Activated B cell treated with CpG ODN at 0.5 μM for 24 hours (primary cell): ENCODE results near the gene CRMP1. TPM values are rescaled to one million over a fixed set of nuclear protein-coding genes. Genes with fewer than 3 reads are reported as not detected.

ENCODE experiments used
- ATAC-seq: fragments of 200-7000 bp; cut with Tn5 transposase; one replicate; pipeline ENCODE4 v1.10.0; 2021; ENCODE audit warnings: low read depth, mild to moderate bottlenecking, moderate library complexity
- CTCF ChIA-PET: fragments of 350-600 bp; sonication (Branson Sonifier 250); formaldehyde crosslinking; loops from one replicate; lab custom pipeline; 2021; ENCODE audit warnings: antibody characterized with exemption; lab: Charles Lee
- POLR2A ChIA-PET: fragments of 350-600 bp; sonication (Branson Sonifier 250); formaldehyde crosslinking; loops from one replicate; lab custom pipeline; 2021; ENCODE audit warnings: antibody characterized with exemption; lab: Charles Lee
- DNase-seq: peaks from one replicate; pipeline ENCODE4 v3.0.0; 2022
- H3K27ac Mint-ChIP-seq: one replicate; pipeline ENCODE4 v1.8.0; 2020; ENCODE audit warnings: mixed read lengths
- H3K27me3 Mint-ChIP-seq: one replicate; pipeline ENCODE4 v1.8.0; 2021; ENCODE audit warnings: mixed read lengths
- H3K36me3 Mint-ChIP-seq: one replicate; pipeline ENCODE4 v1.8.0; 2021; ENCODE audit warnings: low read depth, mixed read lengths
- H3K4me1 Mint-ChIP-seq: one replicate; pipeline ENCODE4 v1.8.0; 2021; ENCODE audit warnings: mixed read lengths
- H3K4me3 Mint-ChIP-seq: one replicate; pipeline ENCODE4 v1.8.0; 2020; ENCODE audit warnings: mild to moderate bottlenecking, mixed read lengths
- H3K9me3 Mint-ChIP-seq: one replicate; pipeline ENCODE4 v1.8.0; 2020; ENCODE audit warnings: mixed read lengths
- intact Hi-C: fragments of 100-400 bp; cut with micrococcal nuclease; formaldehyde crosslinking; loops from one replicate; pipeline ENCODE4 v1.15.1; 2024
- total RNA-seq: library from RNA; stranded (reverse); gene quantifications from 2 replicates; pipeline ENCODE4 v1.2.3, GENCODE V29; 2022
- TF ChIP-seq, protein P1 (sequence below): fragments of 200-600 bp; IDR thresholded peaks from one replicate; pipeline ENCODE4 v1.8.0; 2022; ENCODE audit warnings: antibody characterized with exemption, mild to moderate bottlenecking

Gene CRMP1
- total RNA-seq, 1 donor from 2014 or later = 0.09 TPM

DNA sequence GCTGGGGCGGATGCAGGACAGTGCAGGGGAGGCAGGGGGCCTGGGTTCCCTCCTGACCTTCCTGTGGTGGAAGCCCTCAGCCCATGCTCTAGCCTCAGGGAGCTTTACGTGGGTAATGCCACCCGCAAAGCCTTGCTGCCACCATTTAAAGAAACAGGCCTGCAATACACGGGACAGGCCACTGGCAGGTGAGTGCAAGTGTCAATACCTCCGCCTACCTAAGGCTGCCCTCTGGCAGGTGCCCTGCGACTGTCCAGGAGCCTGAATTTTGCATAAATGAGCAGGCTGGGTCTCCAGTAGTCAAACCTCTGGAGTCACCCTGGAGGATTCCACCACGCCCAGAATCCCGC, 5.9 kb downstream of the CRMP1 start:
- intact Hi-C loops = no loop called here
- no peak overlapping the region for H3K4me3 Mint-ChIP-seq
- ATAC-seq (no peak), DNase-seq (no peak)
- TF ChIP-seq, protein P1, sequence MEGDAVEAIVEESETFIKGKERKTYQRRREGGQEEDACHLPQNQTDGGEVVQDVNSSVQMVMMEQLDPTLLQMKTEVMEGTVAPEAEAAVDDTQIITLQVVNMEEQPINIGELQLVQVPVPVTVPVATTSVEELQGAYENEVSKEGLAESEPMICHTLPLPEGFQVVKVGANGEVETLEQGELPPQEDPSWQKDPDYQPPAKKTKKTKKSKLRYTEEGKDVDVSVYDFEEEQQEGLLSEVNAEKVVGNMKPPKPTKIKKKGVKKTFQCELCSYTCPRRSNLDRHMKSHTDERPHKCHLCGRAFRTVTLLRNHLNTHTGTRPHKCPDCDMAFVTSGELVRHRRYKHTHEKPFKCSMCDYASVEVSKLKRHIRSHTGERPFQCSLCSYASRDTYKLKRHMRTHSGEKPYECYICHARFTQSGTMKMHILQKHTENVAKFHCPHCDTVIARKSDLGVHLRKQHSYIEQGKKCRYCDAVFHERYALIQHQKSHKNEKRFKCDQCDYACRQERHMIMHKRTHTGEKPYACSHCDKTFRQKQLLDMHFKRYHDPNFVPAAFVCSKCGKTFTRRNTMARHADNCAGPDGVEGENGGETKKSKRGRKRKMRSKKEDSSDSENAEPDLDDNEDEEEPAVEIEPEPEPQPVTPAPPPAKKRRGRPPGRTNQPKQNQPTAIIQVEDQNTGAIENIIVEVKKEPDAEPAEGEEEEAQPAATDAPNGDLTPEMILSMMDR = no peak
- ChIA-PET POLR2A (no interaction called here), CTCF (no interaction called here)
- H3K27ac Mint-ChIP-seq = no peak overlapping the region
- no peaks in the 10 kb centered on the region for H3K36me3 Mint-ChIP-seq
- peaks cover 2% of the 10 kb centered on the region for H3K9me3 Mint-ChIP-seq
- peaks cover 42% of the 10 kb centered on the region for H3K4me1 Mint-ChIP-seq
- peaks cover 45% of the 10 kb centered on the region for H3K27me3 Mint-ChIP-seq

DNA sequence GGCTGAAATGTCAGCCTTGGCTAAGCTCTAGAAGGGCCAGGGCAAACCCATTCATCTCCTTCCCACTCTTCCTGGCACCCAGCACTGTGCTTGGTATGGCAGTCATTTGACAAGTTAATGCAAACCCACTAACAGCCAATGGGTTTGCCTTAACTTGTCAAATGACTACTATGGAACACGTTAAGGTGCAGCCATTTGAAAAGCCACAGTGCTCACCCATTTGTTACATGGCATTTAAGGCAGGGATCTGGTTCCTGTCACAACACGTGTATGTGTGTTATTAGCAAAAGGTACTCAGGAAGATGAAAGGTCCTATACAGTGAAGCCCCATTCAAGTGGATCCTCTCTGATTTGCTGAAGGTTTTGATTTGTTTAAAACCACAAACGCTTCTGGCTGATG, 7.2 kb downstream of the CRMP1 start:
- H3K36me3 Mint-ChIP-seq = no peaks in the 10 kb centered on the region
- CTCF ChIA-PET = no interaction called here
- TF ChIP-seq, protein P1 = no peak

DNA sequence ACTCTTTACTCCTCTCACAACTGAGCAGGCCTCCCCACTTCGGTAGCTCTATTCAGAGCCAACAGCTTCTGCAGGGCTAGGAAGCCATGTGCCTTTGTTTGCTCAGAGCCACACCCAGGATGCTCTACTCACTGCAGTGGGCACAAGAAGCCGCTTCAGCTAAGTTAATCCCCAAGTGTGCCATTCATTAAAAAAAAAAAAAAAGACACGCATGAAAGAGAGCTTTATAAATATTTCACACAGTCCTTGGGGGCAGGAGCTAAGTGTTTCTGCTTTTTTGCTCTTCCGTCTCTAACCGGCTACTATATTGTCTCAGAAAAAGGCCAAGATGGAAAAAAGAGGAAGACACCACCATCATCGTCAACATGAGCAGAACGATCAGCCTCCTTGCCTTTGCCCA, 8.1 kb downstream of the CRMP1 start:
- no peak for DNase-seq
- no peaks in the 10 kb centered on the region for H3K36me3 Mint-ChIP-seq
- CTCF ChIA-PET = no interaction called here
- no peak overlapping the region for H3K27ac Mint-ChIP-seq
- ATAC-seq = peak; percentile 34
- H3K4me1 Mint-ChIP-seq = peaks cover 35% of the 10 kb centered on the region
- intact Hi-C loops = no loop called here
- H3K9me3 Mint-ChIP-seq = no peaks in the 10 kb centered on the region
- TF ChIP-seq, protein P1 = no peak
- no peak overlapping the region for H3K4me3 Mint-ChIP-seq
- peaks cover 36% of the 10 kb centered on the region for H3K27me3 Mint-ChIP-seq
- POLR2A ChIA-PET = no interaction called here

More for the DNA sequence above, 7.2 kb downstream of the CRMP1 start:
- peaks cover 36% of the 10 kb centered on the region for H3K27me3 Mint-ChIP-seq
- intact Hi-C loops = no loop called here
- ATAC-seq = no peak
- no peak for DNase-seq
- H3K9me3 Mint-ChIP-seq = no peaks in the 10 kb centered on the region
- no peak overlapping the region for H3K4me3 Mint-ChIP-seq
- peaks cover 38% of the 10 kb centered on the region for H3K4me1 Mint-ChIP-seq
- POLR2A ChIA-PET = no interaction called here
- H3K27ac Mint-ChIP-seq = no peak overlapping the region

DNA sequence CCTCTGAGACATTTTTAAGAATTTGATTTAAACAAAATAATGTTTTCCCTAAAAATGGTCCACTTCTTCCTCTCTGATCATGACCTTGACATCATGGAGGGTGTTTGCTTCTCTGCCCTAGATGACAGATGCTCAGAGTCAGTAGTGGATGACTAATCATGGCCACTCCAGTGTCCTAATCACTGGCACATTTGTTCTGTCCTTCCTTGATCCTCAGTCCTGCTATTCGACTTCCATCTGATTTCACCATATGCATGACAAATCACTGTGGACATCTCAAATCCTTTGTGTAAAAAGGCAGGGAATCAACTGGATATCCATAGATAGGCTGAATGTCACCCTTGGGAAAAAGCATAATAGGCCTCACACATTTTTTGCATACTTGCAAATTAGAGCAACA, 9.0 kb downstream of the CRMP1 start:
- intact Hi-C loops = no loop called here
- no peaks in the 10 kb centered on the region for H3K9me3 Mint-ChIP-seq
- no peak overlapping the region for H3K4me3 Mint-ChIP-seq
- CTCF ChIA-PET = no interaction called here
- H3K27ac Mint-ChIP-seq = no peak overlapping the region
- H3K4me1 Mint-ChIP-seq = peaks cover 32% of the 10 kb centered on the region
- H3K36me3 Mint-ChIP-seq = no peaks in the 10 kb centered on the region
- ATAC-seq (no peak), DNase-seq (no peak)
- TF ChIP-seq, protein P1 = no peak
- H3K27me3 Mint-ChIP-seq = peaks cover 27% of the 10 kb centered on the region
- POLR2A ChIA-PET = no interaction called here

DNA sequence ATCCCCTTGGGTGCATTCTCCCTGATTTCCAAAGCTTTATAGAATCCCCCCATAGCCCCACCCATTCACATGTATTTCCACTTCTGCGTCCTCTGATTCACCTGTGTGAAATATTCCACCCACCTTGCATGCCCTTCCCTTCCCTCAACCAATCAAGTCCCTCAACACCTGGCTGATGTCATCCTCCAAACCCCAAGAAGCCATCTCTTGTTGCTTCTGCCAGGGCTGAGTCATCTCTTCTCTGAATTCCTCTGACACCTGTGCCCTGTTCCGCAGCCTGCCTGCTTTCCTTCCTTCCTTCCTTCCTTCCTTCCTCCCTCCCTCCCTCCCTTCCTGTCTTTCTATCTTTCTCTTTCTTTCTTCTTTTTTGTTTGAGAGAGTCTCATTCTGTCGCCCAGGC, 9.9 kb downstream of the CRMP1 start:
- Mint-ChIP-seq H3K36me3 (no peaks in the 10 kb centered on the region), H3K27me3 (peaks cover 24% of the 10 kb centered on the region), H3K27ac (no peak overlapping the region), H3K4me3 (no peak overlapping the region), H3K9me3 (no peaks in the 10 kb centered on the region), H3K4me1 (peaks cover 32% of the 10 kb centered on the region)
- TF ChIP-seq, protein P1 = no peak
- ChIA-PET POLR2A (no interaction called here), CTCF (no interaction called here)
- ATAC-seq (no peak), DNase-seq (no peak)
- intact Hi-C loops = no loop called here
